Measurements from ENCODE around the gene MGST1. TPM values are rescaled to one million over a fixed set of nuclear protein-coding genes. Genes with fewer than 3 reads are reported as not detected.

Gene MGST1
- polyA plus RNA-seq, 1 donor (not counting 4 experiments of a cell fraction or from before 2014, with no cell fraction given) = 160 TPM

GRCh38 chr12:16327963-16328362 is 19.5 kb upstream of the MGST1 start:
- no peak overlapping the region for H2AFZ ChIP-seq (ENCODE audit: control insufficient read depth, low read length)
- no peaks in the 10 kb centered on the region for H3K4me1 ChIP-seq (ENCODE audit: control insufficient read depth, extremely low read depth, insufficient read depth, low read length)
- H3K36me3 ChIP-seq (ENCODE audit: control insufficient read depth in 2 of 2, extremely low read depth in 1 of 2, insufficient read depth in 2 of 2, low read length in 2 of 2) = no peaks in the 10 kb centered on the region
- no peak overlapping the region for H3K9ac ChIP-seq (ENCODE audit: control insufficient read depth, extremely low read depth, insufficient read depth, low read length)
- H3K79me2 ChIP-seq (ENCODE audit: control insufficient read depth, insufficient read depth, low read length) = no peaks in the 10 kb centered on the region
- no peaks in the 10 kb centered on the region for H3K27me3 ChIP-seq (ENCODE audit: control insufficient read depth, extremely low read depth, insufficient read depth, low read length)
- FAIRE-seq (no peak), DNase-seq (ENCODE audit: low read depth, low spot score) (no peak)
- no peaks in the 10 kb centered on the region for H4K20me1 ChIP-seq (ENCODE audit: control insufficient read depth, extremely low read depth, insufficient read depth, low read length)
- H3K4me3 ChIP-seq (ENCODE audit: control insufficient read depth in 2 of 3, extremely low read depth in 1 of 3, insufficient read depth in 2 of 3, low read depth in 1 of 3, low read length in 3 of 3) = no peak overlapping the region
- no peak overlapping the region for H3K4me2 ChIP-seq (ENCODE audit: control insufficient read depth, extremely low read depth, insufficient read depth, low read depth, low read length)
- dilution Hi-C loops (cut with MboI; ENCODE audit: extremely low pct_ligation_motif_present, low sequenced_read_pairs) = no loop called here
- H3K9me3 ChIP-seq (ENCODE audit: control insufficient read depth, low read depth, low read length) = no peaks in the 10 kb centered on the region
- H3K9me1 ChIP-seq (ENCODE audit: control insufficient read depth, extremely low read depth, insufficient read depth, low read length) = no peaks in the 10 kb centered on the region
- TF ChIP-seq CTCF (optimal IDR thresholded peaks at IDR 0.05 in 1 of 3, IDR thresholded peaks at IDR 0.05 in 1 of 3, conservative IDR thresholded peaks at IDR 0.05 in 1 of 3; ENCODE audit: extremely low read depth in 1 of 3, insufficient read depth in 2 of 3, low read length in 3 of 3) = no peak
- TF ChIP-seq EZH2 (IDR thresholded peaks at IDR 0.05; ENCODE audit: low read length) = no peak
- H3K27ac ChIP-seq (ENCODE audit: control insufficient read depth, insufficient read depth, low read length) = no peak overlapping the region

DNA sequence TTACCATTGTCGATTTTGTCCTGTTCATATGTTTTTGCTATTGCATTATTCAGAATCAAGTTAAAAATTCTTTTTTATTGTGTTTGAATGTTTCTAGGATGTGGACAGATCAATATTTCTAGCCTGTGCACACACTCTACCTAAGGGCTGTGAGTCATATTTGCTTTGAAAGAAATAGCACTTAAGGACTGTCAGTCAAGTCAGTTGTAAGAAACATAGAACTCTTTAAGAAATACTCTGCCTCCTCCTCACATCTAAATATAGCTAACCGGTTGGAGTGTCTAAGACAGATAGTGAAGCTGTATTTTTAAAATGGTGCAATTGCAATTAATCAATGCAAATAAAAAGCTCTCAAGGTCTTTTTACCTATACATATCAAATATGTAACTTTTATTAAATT is 17.9 kb upstream of the MGST1 start:
- no peak overlapping the region for H3K4me2 ChIP-seq (ENCODE audit: control insufficient read depth, extremely low read depth, insufficient read depth, low read depth, low read length)
- FAIRE-seq = no peak
- no peaks in the 10 kb centered on the region for H3K4me1 ChIP-seq (ENCODE audit: control insufficient read depth, extremely low read depth, insufficient read depth, low read length)
- H3K9me3 ChIP-seq (ENCODE audit: control insufficient read depth, low read depth, low read length) = no peaks in the 10 kb centered on the region
- dilution Hi-C loops (cut with MboI; ENCODE audit: extremely low pct_ligation_motif_present, low sequenced_read_pairs) = no loop called here
- TF ChIP-seq EZH2 (IDR thresholded peaks at IDR 0.05; ENCODE audit: low read length) = no peak
- TF ChIP-seq CTCF (optimal IDR thresholded peaks at IDR 0.05 in 1 of 3, IDR thresholded peaks at IDR 0.05 in 1 of 3, conservative IDR thresholded peaks at IDR 0.05 in 1 of 3; ENCODE audit: extremely low read depth in 1 of 3, insufficient read depth in 2 of 3, low read length in 3 of 3) = no peak
- DNase-seq (ENCODE audit: low read depth, low spot score) = no peak
- no peaks in the 10 kb centered on the region for H3K9me1 ChIP-seq (ENCODE audit: control insufficient read depth, extremely low read depth, insufficient read depth, low read length)
- no peak overlapping the region for H3K4me3 ChIP-seq (ENCODE audit: control insufficient read depth in 2 of 3, extremely low read depth in 1 of 3, insufficient read depth in 2 of 3, low read depth in 1 of 3, low read length in 3 of 3)
- no peaks in the 10 kb centered on the region for H3K79me2 ChIP-seq (ENCODE audit: control insufficient read depth, insufficient read depth, low read length)
- H3K27ac ChIP-seq (ENCODE audit: control insufficient read depth, insufficient read depth, low read length) = no peak overlapping the region
- H2AFZ ChIP-seq (ENCODE audit: control insufficient read depth, low read length) = no peak overlapping the region
- H3K27me3 ChIP-seq (ENCODE audit: control insufficient read depth, extremely low read depth, insufficient read depth, low read length) = no peaks in the 10 kb centered on the region
- H3K36me3 ChIP-seq (ENCODE audit: control insufficient read depth in 2 of 2, extremely low read depth in 1 of 2, insufficient read depth in 2 of 2, low read length in 2 of 2) = no peaks in the 10 kb centered on the region
- no peak overlapping the region for H3K9ac ChIP-seq (ENCODE audit: control insufficient read depth, extremely low read depth, insufficient read depth, low read length)
- no peaks in the 10 kb centered on the region for H4K20me1 ChIP-seq (ENCODE audit: control insufficient read depth, extremely low read depth, insufficient read depth, low read length)
